K562 (cell line): Measurements from ENCODE around the gene VKORC1. TPM values are rescaled to one million over a fixed set of nuclear protein-coding genes. Genes with fewer than 3 reads are reported as not detected.

Source experiments
- CBFA2T2 ChIP-seq: fragments of 450-650 bp; conservative IDR thresholded peaks from 2 replicates; pipeline ENCODE4 v1.6.1; 2017; ENCODE audit warnings: mild to moderate bottlenecking
- DMBX1 ChIP-seq: fragments of 250-450 bp; sonication (Bioruptor Pico); IDR thresholded peaks from 2 replicates; pipeline ENCODE4 v1.8.0; 2022; ENCODE audit warnings: inconsistent platforms, mild to moderate bottlenecking, moderate library complexity, borderline replicate concordance
- FUS ChIP-seq: fragments of 200-400 bp; formaldehyde crosslinking; optimal IDR thresholded peaks from 2 replicates; pipeline ENCODE3; 2017; ENCODE audit warnings: low read depth, low read length
- HNRNPL ChIP-seq: fragments of 200-400 bp; formaldehyde crosslinking; IDR thresholded peaks from 2 replicates; pipeline ENCODE4 v1.6.1; 2017; ENCODE audit warnings: low read depth, mild to moderate bottlenecking, low read length
- MXI1 ChIP-seq: IDR thresholded peaks from 2 replicates; pipeline ENCODE4 v1.6.1; 2011; ENCODE audit warnings: low read depth, mild to moderate bottlenecking, improper control_type of control experiment, low read length
- SREBF2 ChIP-seq: sonication (generic); formaldehyde crosslinking; IDR thresholded peaks from 2 replicates; pipeline ENCODE4 v1.4.0; 2020; ENCODE audit warnings: mild to moderate bottlenecking, missing genetic modification reagents
- TAL1 ChIP-seq: fragments of 450-650 bp; IDR thresholded peaks from 2 replicates; pipeline ENCODE4 v1.6.1; 2016; ENCODE audit warnings: mild to moderate bottlenecking
- TFAM ChIP-seq: fragments of 250-450 bp; sonication (Bioruptor Pico); conservative IDR thresholded peaks from 2 replicates; pipeline ENCODE4 v1.5.0; 2021; ENCODE audit warnings: mild to moderate bottlenecking, moderate library complexity
- ZEB2 ChIP-seq: fragments of 450-650 bp; IDR thresholded peaks from 2 replicates; pipeline ENCODE4 v1.6.1; 2016
- ZNF699 ChIP-seq: fragments of 250-450 bp; sonication (Bioruptor Pico); IDR thresholded peaks from 2 replicates; pipeline ENCODE4 v1.8.0; 2021; ENCODE audit warnings: mild to moderate bottlenecking, moderate library complexity; ENCODE audit not compliant: insufficient replicate concordance
- polyA plus RNA-seq, 8 experiments: library from polyadenylated mRNA; depleted of rRNA in 4 of 8; stranded (reverse) in 5 of 8; unstranded in 3 of 8; fragments of >200 nt; fragmentation: Nextera tagmentation in 2 of 8; fragmentation: Illumina TruSeq in 1 of 8; extraction: Ambion mirVana in 2 of 8; extraction: Trizol in 1 of 8; gene quantifications; 2 replicates each; pipeline versions ENCODE4 v1.2.1 to v1.2.3, GENCODE V29; 2011 to 2014; ENCODE audit warnings: inconsistent platforms in 1 of 8, missing spikeins in 1 of 8
- total RNA-seq, 7 experiments: library from RNA; depleted of rRNA in 6 of 7; stranded (reverse); fragments of >200 nt in 6 of 7; fragmentation: Illumina TruSeq in 2 of 7; extraction: Trizol in 2 of 7; gene quantifications; 2 replicates each; pipeline versions ENCODE4 v1.2.1 to v1.2.3, GENCODE V29; 2011 to 2021; ENCODE audit warnings: low replicate concordance in 1 of 7
- TF ChIP-seq, protein P1 (sequence below): fragments of 250-450 bp; sonication (Bioruptor Pico); IDR thresholded peaks from 2 replicates; pipeline ENCODE4 v1.4.0; 2020; ENCODE audit warnings: mild to moderate bottlenecking, moderate library complexity
- TF ChIP-seq, protein P2 (sequence below): sonication (generic); formaldehyde crosslinking; IDR thresholded peaks from 2 replicates; pipeline ENCODE4 v1.8.1; 2022; ENCODE audit warnings: missing genetic modification reagents
- TF ChIP-seq, protein P3 (sequence below): sonication (generic); formaldehyde crosslinking; IDR thresholded peaks from 2 replicates; pipeline ENCODE4 v1.8.0; 2022; ENCODE audit warnings: mild to moderate bottlenecking, missing genetic modification reagents
- TF ChIP-seq, protein P4 (sequence below): fragments of 450-650 bp; formaldehyde crosslinking; IDR thresholded peaks from 2 replicates; pipeline ENCODE4 v1.4.0; 2020; ENCODE audit warnings: mild to moderate bottlenecking, moderate library complexity

The VKORC1 gene
- total and polyA plus RNA-seq, 9 of the 15 experiments (the other 6 are each of a cell fraction or from before 2014, with no cell fraction given) = 30.0 to 119 (median 62.1) TPM

DNA sequence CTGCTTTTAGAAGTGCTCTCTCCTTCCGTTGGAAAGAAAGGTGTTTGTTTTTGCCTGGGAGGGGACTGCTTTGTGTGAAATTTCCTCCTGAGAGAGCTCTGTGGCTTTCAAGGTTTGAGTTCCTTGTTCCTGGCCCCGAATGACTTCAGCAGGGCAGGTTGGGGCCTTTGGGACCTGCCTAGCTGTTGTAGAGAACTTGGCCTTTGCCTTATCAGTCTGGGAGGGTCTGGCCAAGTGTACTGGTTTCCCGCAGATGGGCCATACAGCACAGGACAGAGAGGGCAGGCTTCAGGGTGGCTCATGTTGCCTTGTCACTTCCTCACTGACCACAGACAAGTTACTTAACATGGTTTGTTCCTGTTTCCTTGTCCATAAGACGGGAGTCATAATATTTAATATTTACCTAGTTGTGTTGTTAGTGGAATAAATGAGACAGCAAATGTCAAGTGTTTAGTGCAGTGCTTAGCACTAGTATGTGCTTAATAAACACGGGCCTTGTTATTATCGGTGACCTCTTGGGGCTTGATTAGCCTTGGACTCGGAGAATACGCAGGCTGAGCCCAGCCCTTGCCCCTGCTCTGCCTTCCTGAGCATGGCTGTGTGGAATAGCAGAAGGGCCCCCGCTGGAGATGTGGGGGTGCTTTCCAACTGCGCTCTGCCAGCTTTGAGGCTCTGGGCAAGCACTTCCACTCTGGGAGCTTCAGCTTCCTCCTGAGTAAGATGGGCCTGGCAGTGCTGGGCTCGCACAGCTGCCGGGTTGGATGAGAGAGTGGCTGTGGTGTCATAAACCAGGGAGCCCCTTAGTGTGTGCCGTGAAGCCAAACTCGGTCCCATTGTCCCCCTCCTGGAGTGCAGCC lies 34.3 kb upstream of the VKORC1 start (continued):
- TF ChIP-seq, protein P1, sequence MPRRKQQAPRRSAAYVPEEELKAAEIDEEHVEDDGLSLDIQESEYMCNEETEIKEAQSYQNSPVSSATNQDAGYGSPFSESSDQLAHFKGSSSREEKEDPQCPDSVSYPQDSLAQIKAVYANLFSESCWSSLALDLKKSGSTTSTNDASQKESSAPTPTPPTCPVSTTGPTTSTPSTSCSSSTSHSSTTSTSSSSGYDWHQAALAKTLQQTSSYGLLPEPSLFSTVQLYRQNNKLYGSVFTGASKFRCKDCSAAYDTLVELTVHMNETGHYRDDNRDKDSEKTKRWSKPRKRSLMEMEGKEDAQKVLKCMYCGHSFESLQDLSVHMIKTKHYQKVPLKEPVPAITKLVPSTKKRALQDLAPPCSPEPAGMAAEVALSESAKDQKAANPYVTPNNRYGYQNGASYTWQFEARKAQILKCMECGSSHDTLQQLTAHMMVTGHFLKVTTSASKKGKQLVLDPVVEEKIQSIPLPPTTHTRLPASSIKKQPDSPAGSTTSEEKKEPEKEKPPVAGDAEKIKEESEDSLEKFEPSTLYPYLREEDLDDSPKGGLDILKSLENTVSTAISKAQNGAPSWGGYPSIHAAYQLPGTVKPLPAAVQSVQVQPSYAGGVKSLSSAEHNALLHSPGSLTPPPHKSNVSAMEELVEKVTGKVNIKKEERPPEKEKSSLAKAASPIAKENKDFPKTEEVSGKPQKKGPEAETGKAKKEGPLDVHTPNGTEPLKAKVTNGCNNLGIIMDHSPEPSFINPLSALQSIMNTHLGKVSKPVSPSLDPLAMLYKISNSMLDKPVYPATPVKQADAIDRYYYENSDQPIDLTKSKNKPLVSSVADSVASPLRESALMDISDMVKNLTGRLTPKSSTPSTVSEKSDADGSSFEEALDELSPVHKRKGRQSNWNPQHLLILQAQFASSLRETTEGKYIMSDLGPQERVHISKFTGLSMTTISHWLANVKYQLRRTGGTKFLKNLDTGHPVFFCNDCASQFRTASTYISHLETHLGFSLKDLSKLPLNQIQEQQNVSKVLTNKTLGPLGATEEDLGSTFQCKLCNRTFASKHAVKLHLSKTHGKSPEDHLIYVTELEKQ = no peak
- TF ChIP-seq SREBF2 (CRISPR knock-in tag) = no peak
- TF ChIP-seq TFAM (CRISPR knock-in tag) = no peak
- TF ChIP-seq ZNF699 (CRISPR knock-in tag) = no peak
- TF ChIP-seq, protein P2, sequence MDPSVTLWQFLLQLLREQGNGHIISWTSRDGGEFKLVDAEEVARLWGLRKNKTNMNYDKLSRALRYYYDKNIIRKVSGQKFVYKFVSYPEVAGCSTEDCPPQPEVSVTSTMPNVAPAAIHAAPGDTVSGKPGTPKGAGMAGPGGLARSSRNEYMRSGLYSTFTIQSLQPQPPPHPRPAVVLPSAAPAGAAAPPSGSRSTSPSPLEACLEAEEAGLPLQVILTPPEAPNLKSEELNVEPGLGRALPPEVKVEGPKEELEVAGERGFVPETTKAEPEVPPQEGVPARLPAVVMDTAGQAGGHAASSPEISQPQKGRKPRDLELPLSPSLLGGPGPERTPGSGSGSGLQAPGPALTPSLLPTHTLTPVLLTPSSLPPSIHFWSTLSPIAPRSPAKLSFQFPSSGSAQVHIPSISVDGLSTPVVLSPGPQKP = no peak
- TF ChIP-seq HNRNPL = no peak
- no peak for TF ChIP-seq ZEB2
- peak; percentile 29; the same call in 1 of the 2 replicates for TF ChIP-seq CBFA2T2
- TF ChIP-seq FUS = no peak
- TF ChIP-seq, protein P3, sequence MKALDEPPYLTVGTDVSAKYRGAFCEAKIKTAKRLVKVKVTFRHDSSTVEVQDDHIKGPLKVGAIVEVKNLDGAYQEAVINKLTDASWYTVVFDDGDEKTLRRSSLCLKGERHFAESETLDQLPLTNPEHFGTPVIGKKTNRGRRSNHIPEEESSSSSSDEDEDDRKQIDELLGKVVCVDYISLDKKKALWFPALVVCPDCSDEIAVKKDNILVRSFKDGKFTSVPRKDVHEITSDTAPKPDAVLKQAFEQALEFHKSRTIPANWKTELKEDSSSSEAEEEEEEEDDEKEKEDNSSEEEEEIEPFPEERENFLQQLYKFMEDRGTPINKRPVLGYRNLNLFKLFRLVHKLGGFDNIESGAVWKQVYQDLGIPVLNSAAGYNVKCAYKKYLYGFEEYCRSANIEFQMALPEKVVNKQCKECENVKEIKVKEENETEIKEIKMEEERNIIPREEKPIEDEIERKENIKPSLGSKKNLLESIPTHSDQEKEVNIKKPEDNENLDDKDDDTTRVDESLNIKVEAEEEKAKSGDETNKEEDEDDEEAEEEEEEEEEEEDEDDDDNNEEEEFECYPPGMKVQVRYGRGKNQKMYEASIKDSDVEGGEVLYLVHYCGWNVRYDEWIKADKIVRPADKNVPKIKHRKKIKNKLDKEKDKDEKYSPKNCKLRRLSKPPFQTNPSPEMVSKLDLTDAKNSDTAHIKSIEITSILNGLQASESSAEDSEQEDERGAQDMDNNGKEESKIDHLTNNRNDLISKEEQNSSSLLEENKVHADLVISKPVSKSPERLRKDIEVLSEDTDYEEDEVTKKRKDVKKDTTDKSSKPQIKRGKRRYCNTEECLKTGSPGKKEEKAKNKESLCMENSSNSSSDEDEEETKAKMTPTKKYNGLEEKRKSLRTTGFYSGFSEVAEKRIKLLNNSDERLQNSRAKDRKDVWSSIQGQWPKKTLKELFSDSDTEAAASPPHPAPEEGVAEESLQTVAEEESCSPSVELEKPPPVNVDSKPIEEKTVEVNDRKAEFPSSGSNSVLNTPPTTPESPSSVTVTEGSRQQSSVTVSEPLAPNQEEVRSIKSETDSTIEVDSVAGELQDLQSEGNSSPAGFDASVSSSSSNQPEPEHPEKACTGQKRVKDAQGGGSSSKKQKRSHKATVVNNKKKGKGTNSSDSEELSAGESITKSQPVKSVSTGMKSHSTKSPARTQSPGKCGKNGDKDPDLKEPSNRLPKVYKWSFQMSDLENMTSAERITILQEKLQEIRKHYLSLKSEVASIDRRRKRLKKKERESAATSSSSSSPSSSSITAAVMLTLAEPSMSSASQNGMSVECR = 0 out of 2 replicates have a peak, but pooled peaks have one; percentile 29
- TF ChIP-seq MXI1 = no peak
- TF ChIP-seq TAL1 = peak; percentile 47; the same call in 1 of the 2 replicates
- TF ChIP-seq, protein P4, sequence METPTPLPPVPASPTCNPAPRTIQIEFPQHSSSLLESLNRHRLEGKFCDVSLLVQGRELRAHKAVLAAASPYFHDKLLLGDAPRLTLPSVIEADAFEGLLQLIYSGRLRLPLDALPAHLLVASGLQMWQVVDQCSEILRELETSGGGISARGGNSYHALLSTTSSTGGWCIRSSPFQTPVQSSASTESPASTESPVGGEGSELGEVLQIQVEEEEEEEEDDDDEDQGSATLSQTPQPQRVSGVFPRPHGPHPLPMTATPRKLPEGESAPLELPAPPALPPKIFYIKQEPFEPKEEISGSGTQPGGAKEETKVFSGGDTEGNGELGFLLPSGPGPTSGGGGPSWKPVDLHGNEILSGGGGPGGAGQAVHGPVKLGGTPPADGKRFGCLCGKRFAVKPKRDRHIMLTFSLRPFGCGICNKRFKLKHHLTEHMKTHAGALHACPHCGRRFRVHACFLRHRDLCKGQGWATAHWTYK (CRISPR knock-in tag) = no peak
- peak; percentile 49; the same call in 1 of the 2 replicates for TF ChIP-seq DMBX1 (CRISPR knock-in tag)
